Lung (tissue), 12 donors: ENCODE results near the gene SNX19. TPM values are rescaled to one million over a fixed set of nuclear protein-coding genes. Genes with fewer than 3 reads are reported as not detected.

Experiments
- ATAC-seq: fragments of 200-7000 bp; cut with Tn5 transposase; one replicate; pipeline ENCODE4 v1.9.1; 2020; ENCODE audit warnings: moderate number of reproducible peaks; ENCODE audit not compliant: insufficient read depth, low FRiP score
- DNase-seq, 3 donors: peaks; one replicate each; pipeline ENCODE4 v3.0.0-alpha.2; 2013 to 2017
- H3K27ac ChIP-seq, 2 donors: one replicate each; pipeline ENCODE4 v1.5.1; 2013; ENCODE audit warnings: mild to moderate bottlenecking in 2 of 2, moderate library complexity in 2 of 2, control low read depth in 1 of 2, inconsistent platforms in 1 of 2, low read depth in 1 of 2, low read length in 1 of 2
- H3K27me3 ChIP-seq, 3 donors: one replicate each; pipeline ENCODE4 v1.5.1; 2013; ENCODE audit warnings: low read length in 2 of 3; ENCODE audit not compliant: control insufficient read depth in 3 of 3, insufficient read depth in 3 of 3
- H3K36me3 ChIP-seq, 4 donors: one replicate each; pipeline ENCODE4 v1.5.1; 2013; ENCODE audit warnings: low read length in 4 of 4, mild to moderate bottlenecking in 1 of 4, moderate library complexity in 1 of 4; ENCODE audit not compliant: control insufficient read depth in 4 of 4, insufficient read depth in 4 of 4
- H3K4me1 ChIP-seq, 5 donors: one replicate each; pipeline ENCODE4 v1.5.1; 2013; ENCODE audit warnings: low read length in 5 of 5, mild to moderate bottlenecking in 2 of 5, moderate library complexity in 1 of 5; ENCODE audit not compliant: control insufficient read depth in 5 of 5, insufficient read depth in 5 of 5
- H3K4me3 ChIP-seq: one replicate; pipeline ENCODE4 v1.5.1; 2013; ENCODE audit warnings: mild to moderate bottlenecking, control low read depth, moderate library complexity
- H3K9ac ChIP-seq, 2 donors: one replicate each; pipeline ENCODE4 v1.5.1; 2013; ENCODE audit warnings: low read length in 2 of 2, control low read depth in 1 of 2; ENCODE audit not compliant: insufficient read depth in 1 of 2
- H3K9me3 ChIP-seq, 4 donors: one replicate each; pipeline ENCODE4 v1.5.1; 2013; ENCODE audit warnings: low read length in 3 of 4, mild to moderate bottlenecking in 1 of 4, moderate library complexity in 1 of 4; ENCODE audit not compliant: control insufficient read depth in 4 of 4, insufficient read depth in 3 of 4
- CTCF ChIP-seq: IDR thresholded peaks from 2 replicates; pipeline ENCODE4 v1.5.1; 2012; ENCODE audit warnings: mild to moderate bottlenecking; ENCODE audit errors: control extremely low read depth, extremely low read depth
- WGBS, 2 donors: extraction: QIAGEN DNeasy Blood & Tissue Kit; methylation state at CpG; one replicate each; pipeline ENCODE4 v1.1.7; 2013; 5-methylcytosine and 5-hydroxymethylcytosine counted together
- polyA plus RNA-seq, 2 donors: library from polyadenylated mRNA; stranded (reverse); fragments of 200-250 nt; gene quantifications; one replicate each; pipeline ENCODE4 v1.2.1, GENCODE V29; 2013
- total RNA-seq, 2 donors: library from RNA; depleted of rRNA in 1 of 2; stranded (reverse); fragments of >200 nt in 1 of 2; gene quantifications; one replicate each; pipeline ENCODE4 v1.2.1, GENCODE V29; 2014 to 2021
- donor health status: control.
- donor health status: control.
- donor health status: Bipolar disorder and iron deficiency.
- donor health status: healthy.
- donor health status: DM: yes; HTN: yes; CAD: no.

The SNX19 gene
- total and polyA plus RNA-seq, 4 donors = 13.9 to 64.3 (median 42.6) TPM

GRCh38 chr11:130876931-130877915 lies 39.1 kb downstream of the SNX19 start:
- TF ChIP-seq CTCF = no peak
- H3K9me3 ChIP-seq = no peaks in the 10 kb centered on the region
- H3K9ac ChIP-seq = no peak overlapping the region
- whole genome bisulfite sequencing, 2 donors = 80 to 88% methylated on average over 6 of the region's 6 CpGs
- H3K27me3 ChIP-seq = no peaks in the 10 kb centered on the region
- no peak overlapping the region for H3K27ac ChIP-seq
- H3K4me1 ChIP-seq = peaks cover 0 to 8% (median 5%) of the 10 kb centered on the region in 5 donors
- DNase-seq (no peak), ATAC-seq (no peak)
- H3K36me3 ChIP-seq = peaks cover 16 to 42% (median 39%) of the 10 kb centered on the region in 4 donors
- H3K4me3 ChIP-seq = no peak overlapping the region

GRCh38 chr11:130876100-130876499 lies 40.2 kb downstream of the SNX19 start:
- Histone ChIP-seq H3K9me3 (no peaks in the 10 kb centered on the region), H3K36me3 (peaks cover 16 to 44% (median 41%) of the 10 kb centered on the region in 4 donors), H3K27ac (peak overlapping the region in 1 of 2 donors; percentile 13), H3K4me3 (no peak overlapping the region), H3K9ac (no peak overlapping the region), H3K27me3 (no peaks in the 10 kb centered on the region), H3K4me1 (peaks cover 0 to 11% (median 8%) of the 10 kb centered on the region in 5 donors)
- WGBS, 2 donors = 81 to 91% methylated on average over 4 of the region's 4 CpGs
- ATAC-seq (no peak), DNase-seq (no peak)
- TF ChIP-seq CTCF = no peak

GRCh38 chr11:130874955-130875531 lies 41.2 kb downstream of the SNX19 start:
- H3K4me3 ChIP-seq = no peak overlapping the region

More at GRCh38 chr11:130874955-130875531, 41.2 kb downstream of the SNX19 start:
- no peak overlapping the region for H3K9ac ChIP-seq
- peaks cover 0 to 1% (median 0%) of the 10 kb centered on the region in 4 donors for H3K9me3 ChIP-seq
- DNase-seq (no peak), ATAC-seq (no peak)
- no peaks in the 10 kb centered on the region for H3K27me3 ChIP-seq
- WGBS, 2 donors = 88 to 94% methylated on average over 7 of the region's 7 CpGs
- H3K27ac ChIP-seq = no peak overlapping the region
- H3K4me1 ChIP-seq = peaks cover 0 to 14% (median 8%) of the 10 kb centered on the region in 5 donors
- no peak for TF ChIP-seq CTCF
- H3K36me3 ChIP-seq = peaks cover 16 to 38% (median 34%) of the 10 kb centered on the region in 4 donors
